Effector memory CD4-positive, alpha-beta T cell (primary cell): ENCODE data around the gene TIMM44.

ENCODE experiments used
- DNase-seq, 3 donors: peaks; one replicate each; pipeline ENCODE4 v3.0.0-alpha.2; 2020
- H3K27ac ChIP-seq: 2 replicates; pipeline ENCODE4 v1.7.0; 2013; ENCODE audit warnings: mild to moderate bottlenecking, low read length, moderate library complexity; ENCODE audit not compliant: insufficient read depth, poor library complexity, severe bottlenecking
- H3K27me3 ChIP-seq: replicated peaks from 2 replicates; pipeline ENCODE4 v1.7.0; 2013; ENCODE audit warnings: mild to moderate bottlenecking, low read length; ENCODE audit not compliant: insufficient read depth, control insufficient read depth, poor library complexity, severe bottlenecking
- H3K36me3 ChIP-seq: 2 replicates; pipeline ENCODE4 v1.7.0; 2013; ENCODE audit warnings: mild to moderate bottlenecking, low read length, moderate library complexity; ENCODE audit not compliant: control insufficient read depth, insufficient read depth
- H3K4me1 ChIP-seq: 2 replicates; pipeline ENCODE4 v1.7.0; 2013; ENCODE audit warnings: low read length, mild to moderate bottlenecking; ENCODE audit not compliant: control insufficient read depth, insufficient read depth, poor library complexity, severe bottlenecking
- H3K4me3 ChIP-seq: 2 replicates; pipeline ENCODE4 v1.7.0; 2013; ENCODE audit warnings: low read length, low read depth, mild to moderate bottlenecking; ENCODE audit not compliant: insufficient read depth, poor library complexity, severe bottlenecking
- H3K9me3 ChIP-seq: 2 replicates; pipeline ENCODE4 v1.7.0; 2013; ENCODE audit warnings: mild to moderate bottlenecking, low read length, moderate library complexity; ENCODE audit not compliant: control insufficient read depth

TIMM44 gene

DNA sequence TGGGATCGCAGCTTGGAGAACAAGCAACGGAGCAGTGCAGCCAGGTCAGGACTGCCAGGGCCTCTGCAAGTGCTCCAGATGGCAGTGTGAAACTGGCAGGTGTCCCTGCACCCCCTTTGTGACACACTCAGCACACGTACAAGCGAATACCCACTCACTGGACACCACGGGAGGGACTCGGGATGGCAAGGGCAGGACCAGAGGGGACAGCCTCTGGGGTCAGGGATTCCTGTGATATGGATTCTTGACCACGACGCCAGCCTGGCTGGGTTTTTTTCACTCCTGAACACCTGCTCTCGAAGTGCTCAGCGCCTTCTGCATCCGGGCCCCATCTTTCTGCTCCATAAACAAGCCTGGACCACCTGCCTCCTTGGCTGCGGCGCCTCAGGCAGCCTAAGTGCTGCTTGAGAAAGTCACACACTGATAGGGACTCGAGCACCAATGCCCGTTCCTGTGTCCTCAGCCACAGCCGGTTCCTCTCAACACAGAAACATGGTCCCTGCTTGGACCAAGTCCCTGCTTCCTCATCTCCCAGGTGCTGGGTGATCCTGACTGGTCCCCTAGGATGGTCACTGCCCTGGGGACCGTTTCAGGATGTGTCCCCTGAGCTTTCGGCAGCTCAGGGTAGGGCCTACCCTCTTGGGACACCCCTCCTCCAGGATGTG, 40.0 kb upstream of the TIMM44 start:
- Histone ChIP-seq H3K4me1 (no peaks in the 10 kb centered on the region), H3K27me3 (no peaks in the 10 kb centered on the region), H3K4me3 (no peak overlapping the region), H3K27ac (no peak overlapping the region), H3K9me3 (no peaks in the 10 kb centered on the region), H3K36me3 (peaks cover 78% of the 10 kb centered on the region)
- DNase-seq: no peak

DNA sequence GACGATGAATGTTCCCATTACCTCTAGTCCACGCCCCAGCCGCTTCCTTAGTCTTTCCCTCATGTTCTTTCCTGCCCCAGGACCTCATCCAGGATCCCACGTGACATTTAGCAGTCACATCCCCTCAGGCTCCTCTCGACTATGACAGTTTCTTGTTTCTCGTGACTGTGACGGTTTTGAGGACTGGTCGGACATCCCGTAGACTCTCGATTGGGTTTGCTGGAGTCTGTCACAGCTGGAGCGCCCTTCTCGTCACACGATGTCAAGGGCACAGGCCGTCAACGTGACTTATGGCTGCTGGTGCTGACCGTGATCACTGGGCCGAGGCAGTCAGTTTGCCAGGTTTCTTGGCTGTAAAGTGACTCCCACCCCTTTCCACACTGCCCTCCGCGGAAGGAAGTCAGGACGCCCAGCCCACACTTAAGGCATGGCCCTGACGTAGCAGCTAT, 39.2 kb upstream of the TIMM44 start:
- Histone ChIP-seq H3K4me1 (no peaks in the 10 kb centered on the region), H3K4me3 (no peak overlapping the region)
- DNase-seq: no peak

DNA sequence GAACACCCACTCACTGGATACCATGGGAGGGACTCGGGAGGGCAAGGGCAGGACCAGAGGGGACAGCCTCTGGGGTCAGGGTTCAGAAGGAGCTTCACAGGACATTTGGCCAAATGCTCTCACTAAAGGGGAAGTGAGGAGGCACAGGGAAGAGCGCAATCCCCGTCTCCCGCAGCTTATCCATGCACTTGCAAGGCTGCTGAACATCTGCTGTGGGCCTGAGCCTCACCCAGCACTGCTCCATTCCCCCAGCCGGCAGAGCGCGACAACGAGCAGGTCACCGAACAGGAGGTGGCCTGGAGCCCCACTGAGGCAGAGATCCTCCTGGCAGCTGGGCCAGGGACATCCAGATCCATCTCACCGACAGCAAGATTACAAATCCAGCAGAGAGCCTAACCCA, 38.6 kb upstream of the TIMM44 start:
- no peak overlapping the region for H3K27ac ChIP-seq
- no peak overlapping the region for H3K4me3 ChIP-seq
- no peaks in the 10 kb centered on the region for H3K4me1 ChIP-seq
- no peaks in the 10 kb centered on the region for H3K27me3 ChIP-seq
- no peak for DNase-seq
- H3K9me3 ChIP-seq: no peaks in the 10 kb centered on the region
- H3K36me3 ChIP-seq: peaks cover 76% of the 10 kb centered on the region

More for the DNA sequence above, 39.2 kb upstream of the TIMM44 start:
- Histone ChIP-seq H3K9me3 (no peaks in the 10 kb centered on the region), H3K27me3 (no peaks in the 10 kb centered on the region), H3K36me3 (peaks cover 78% of the 10 kb centered on the region), H3K27ac (no peak overlapping the region)

DNA sequence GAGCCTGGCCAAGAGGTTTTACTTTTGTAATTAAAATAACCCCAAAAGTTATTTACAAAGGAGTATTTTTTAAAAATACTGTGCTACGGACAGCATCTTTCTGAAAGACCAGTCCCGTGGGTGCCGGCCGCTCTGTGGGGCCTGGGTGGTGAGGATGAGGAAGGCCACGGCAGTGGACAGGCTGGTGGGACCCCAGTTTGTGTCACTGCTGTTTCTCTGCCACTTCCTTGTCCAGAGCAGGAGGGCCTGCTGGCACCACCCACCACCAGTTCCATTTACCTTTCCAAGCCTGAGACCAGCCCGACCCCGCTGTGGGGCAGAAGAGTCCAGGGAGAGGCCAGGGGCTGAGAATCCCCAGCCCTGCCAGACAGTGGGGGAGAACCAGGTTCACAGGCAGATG, 38.2 kb upstream of the TIMM44 start:
- Histone ChIP-seq H3K27ac (no peak overlapping the region), H3K4me3 (no peak overlapping the region), H3K27me3 (no peaks in the 10 kb centered on the region), H3K4me1 (no peaks in the 10 kb centered on the region), H3K9me3 (no peaks in the 10 kb centered on the region), H3K36me3 (peaks cover 78% of the 10 kb centered on the region)
- DNase-seq: no peak

DNA sequence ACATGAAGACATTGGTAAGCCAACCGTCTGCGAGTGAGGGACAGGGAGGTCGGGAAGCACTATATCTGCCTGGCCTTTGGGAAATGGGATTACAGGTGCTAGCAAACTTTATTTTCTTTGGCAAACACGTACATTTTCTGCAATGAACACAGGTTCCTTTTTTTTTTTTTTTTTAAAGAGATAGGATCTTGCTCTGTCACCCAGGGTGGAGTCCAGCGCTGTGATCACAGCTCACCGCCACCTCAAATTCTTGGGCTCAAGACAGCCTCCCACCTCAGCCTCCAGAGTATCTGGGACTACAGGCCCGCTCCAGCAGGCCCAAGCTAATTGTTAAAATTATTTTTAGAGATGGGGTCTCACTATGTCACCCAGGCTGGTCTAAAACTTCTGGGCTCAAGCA, 37.7 kb upstream of the TIMM44 start:
- no peak overlapping the region for H3K27ac ChIP-seq
- peaks cover 76% of the 10 kb centered on the region for H3K36me3 ChIP-seq
- H3K4me3 ChIP-seq: no peak overlapping the region
- no peaks in the 10 kb centered on the region for H3K9me3 ChIP-seq
- no peaks in the 10 kb centered on the region for H3K4me1 ChIP-seq
- DNase-seq: no peak
- no peaks in the 10 kb centered on the region for H3K27me3 ChIP-seq

DNA sequence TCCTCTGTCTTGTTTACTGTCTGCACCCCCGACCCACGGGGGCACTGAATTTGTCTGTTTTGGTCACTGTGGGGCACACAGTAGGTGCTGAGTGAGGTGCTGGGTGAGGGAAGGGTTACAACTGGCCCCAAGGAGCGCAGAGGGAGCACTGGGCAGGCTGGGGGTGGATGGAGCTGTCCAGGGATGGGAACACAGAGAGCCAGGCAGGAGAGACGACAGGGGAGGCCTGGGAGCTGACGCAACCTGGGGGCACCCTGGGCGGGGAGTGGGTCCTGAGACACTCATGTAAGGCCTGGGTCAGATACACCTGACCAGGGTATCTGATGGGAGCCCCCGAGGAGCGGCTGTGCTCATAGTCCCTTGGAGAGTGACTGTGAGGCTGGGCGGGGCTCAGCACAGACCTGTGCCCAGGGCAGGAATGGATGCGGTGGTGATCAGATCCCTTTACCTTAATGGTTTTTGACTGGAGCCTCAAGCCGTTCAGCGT, 37.2 kb upstream of the TIMM44 start:
- no peaks in the 10 kb centered on the region for H3K4me1 ChIP-seq
- H3K27ac ChIP-seq: no peak overlapping the region
- peaks cover 72% of the 10 kb centered on the region for H3K36me3 ChIP-seq
- DNase-seq: no peak
- no peak overlapping the region for H3K4me3 ChIP-seq
- no peaks in the 10 kb centered on the region for H3K9me3 ChIP-seq
- no peaks in the 10 kb centered on the region for H3K27me3 ChIP-seq

DNA sequence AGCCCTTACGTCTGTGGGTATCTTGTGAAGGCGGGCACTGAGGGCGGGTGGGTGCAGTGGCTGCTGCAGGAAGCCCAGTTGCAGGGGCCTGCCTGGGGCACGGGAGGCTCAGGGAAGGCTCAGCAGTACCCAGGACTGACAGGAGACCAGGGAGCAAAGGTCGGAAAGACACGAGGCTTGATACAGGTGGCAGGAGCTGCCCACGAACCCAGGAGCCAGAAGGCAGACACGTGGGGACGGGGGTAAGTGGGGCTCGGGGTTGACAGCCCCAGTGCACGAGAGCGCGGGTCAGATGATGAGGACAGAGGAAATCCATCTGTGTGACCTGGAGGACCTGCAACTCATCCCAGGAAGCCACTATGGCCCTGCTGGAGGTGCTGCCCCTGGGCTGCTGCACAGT, 36.7 kb upstream of the TIMM44 start:
- Histone ChIP-seq H3K27me3 (no peaks in the 10 kb centered on the region), H3K4me3 (no peak overlapping the region), H3K9me3 (no peaks in the 10 kb centered on the region), H3K36me3 (peaks cover 69% of the 10 kb centered on the region), H3K27ac (no peak overlapping the region), H3K4me1 (no peaks in the 10 kb centered on the region)
- DNase-seq: no peak

DNA sequence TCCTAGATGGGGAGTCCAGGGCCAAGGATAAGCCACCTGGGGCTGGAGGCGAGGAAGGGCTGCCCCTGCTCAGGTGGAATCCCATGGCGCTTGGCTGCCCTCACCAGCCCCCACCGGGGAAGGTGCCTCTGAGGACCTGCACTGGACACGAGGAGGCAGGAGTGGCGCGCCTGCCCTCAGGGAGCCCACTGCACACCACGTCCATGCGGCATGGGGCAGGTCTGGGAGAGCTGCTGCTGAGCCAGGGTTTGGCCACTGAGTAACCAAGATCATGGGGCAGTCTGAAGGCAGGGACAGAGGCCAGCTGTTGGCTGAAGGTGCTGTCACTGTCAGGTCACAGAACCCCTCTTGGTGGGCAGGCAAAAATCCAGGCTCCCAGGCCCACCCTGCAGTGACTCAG, 36.1 kb upstream of the TIMM44 start:
- H3K4me3 ChIP-seq: no peak overlapping the region
- peaks cover 72% of the 10 kb centered on the region for H3K36me3 ChIP-seq
- H3K27me3 ChIP-seq: no peaks in the 10 kb centered on the region
- H3K9me3 ChIP-seq: no peaks in the 10 kb centered on the region
- H3K27ac ChIP-seq: no peak overlapping the region
- H3K4me1 ChIP-seq: no peaks in the 10 kb centered on the region
- no peak for DNase-seq

DNA sequence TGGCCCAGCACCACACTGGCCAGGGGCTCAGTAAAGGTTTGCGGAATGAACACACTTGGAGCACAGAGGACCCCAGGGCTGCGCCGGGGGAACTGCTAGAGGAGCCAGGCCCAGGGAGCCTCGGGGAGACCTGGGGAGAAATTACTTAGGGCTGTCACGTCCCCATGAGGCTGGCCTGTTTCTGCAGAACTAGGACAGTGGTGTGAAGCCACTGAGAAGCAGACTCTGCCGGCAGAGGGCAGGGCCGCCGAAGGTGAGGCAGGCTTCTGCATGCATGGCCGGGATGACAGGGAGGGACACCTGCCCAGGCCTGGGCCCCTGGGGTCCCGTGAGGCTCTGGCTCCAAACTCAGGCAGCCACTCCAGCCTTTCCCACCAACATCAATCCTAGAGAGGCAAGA, 35.5 kb upstream of the TIMM44 start:
- Histone ChIP-seq H3K27me3 (no peaks in the 10 kb centered on the region), H3K9me3 (no peaks in the 10 kb centered on the region), H3K36me3 (peaks cover 76% of the 10 kb centered on the region), H3K27ac (no peak overlapping the region), H3K4me3 (no peak overlapping the region), H3K4me1 (no peaks in the 10 kb centered on the region)
- DNase-seq: no peak

DNA sequence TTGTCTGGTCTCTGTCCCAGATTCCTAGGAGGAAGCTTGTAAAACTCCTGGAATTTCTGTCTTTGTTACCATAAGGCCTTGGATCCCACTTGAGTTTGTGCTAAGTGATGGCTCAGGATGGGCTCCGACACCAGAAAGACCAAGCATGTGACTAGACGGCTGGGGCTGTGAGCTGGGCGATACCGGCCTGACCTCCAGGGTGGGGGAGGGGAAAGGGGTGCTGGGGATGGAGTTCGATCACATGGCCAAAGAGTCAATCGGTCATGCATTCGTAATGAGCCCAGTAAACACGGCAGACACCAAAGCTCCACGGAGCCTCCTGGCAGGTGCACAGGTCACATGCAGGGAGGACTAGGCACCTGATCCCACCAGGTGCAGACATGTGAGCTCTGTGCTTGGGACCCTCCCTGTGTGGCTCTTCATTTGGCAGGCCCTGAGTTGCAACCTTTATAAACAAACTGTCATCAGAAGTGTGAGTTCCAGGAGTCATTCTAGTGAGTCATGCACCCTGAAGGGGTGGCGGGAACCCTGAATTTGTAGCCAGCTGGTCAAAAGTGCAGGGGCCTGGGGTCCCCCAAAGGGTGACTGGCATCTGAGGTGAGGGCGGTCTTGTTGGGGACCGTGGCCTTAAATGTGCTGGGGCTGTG, 34.8 kb upstream of the TIMM44 start:
- DNase-seq: no peak
- H3K36me3 ChIP-seq: peaks cover 77% of the 10 kb centered on the region
- no peaks in the 10 kb centered on the region for H3K9me3 ChIP-seq
- no peaks in the 10 kb centered on the region for H3K4me1 ChIP-seq
- no peak overlapping the region for H3K4me3 ChIP-seq
- H3K27ac ChIP-seq: no peak overlapping the region
- no peaks in the 10 kb centered on the region for H3K27me3 ChIP-seq
